Amygdala (tissue), 56 donors: ENCODE data around the gene COMMD7.
"Not testable (repeated sequence)": the region's sequence is repeated elsewhere in the genome, so short reads cannot be mapped to it uniquely, and the experiment has no call there.

Source experiments
- DNase-seq, 56 donors: peaks; one replicate each; lab custom pipeline; 2025; lab: John Stamatoyannopoulos, UW

COMMD7 gene

DNA sequence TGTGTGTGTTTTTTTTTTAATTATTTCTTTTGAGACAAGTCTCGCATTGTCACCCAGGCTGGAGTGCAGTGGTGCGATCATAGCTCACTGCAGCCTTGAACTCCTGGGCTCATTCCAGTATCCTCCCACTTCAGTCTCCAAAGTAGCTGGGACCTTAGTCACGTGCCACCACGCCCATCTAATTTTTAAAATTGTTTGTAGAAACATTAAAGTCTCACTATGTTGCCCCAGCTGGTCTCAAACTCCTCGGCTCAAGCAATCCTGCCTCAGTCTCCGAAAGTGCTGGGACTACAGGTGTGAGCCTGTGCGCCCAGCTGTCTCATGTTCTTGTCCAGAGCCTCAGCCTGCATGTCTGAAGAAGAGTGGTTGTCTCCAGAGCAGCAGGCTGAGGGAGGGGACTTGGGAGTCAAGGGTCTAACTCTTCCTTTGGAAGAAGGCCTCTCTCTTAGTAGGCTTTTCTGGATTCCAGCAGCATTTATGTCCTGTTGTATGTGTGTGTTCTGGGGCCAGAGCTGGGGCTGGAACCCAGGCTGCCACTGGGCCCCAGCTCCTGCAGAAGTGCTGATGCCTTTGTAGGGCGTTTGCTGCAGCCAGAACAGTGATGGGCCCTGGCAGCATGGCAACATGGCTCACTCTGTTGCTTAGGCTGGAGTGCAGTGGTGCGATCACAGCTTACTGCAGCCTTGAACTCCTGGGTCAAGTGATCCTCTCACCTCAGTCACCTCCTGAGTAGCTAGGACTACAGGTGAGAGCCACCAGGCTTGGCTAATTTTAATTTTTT, 24.3 kb upstream of the COMMD7 start:
- DNase-seq = no peak

DNA sequence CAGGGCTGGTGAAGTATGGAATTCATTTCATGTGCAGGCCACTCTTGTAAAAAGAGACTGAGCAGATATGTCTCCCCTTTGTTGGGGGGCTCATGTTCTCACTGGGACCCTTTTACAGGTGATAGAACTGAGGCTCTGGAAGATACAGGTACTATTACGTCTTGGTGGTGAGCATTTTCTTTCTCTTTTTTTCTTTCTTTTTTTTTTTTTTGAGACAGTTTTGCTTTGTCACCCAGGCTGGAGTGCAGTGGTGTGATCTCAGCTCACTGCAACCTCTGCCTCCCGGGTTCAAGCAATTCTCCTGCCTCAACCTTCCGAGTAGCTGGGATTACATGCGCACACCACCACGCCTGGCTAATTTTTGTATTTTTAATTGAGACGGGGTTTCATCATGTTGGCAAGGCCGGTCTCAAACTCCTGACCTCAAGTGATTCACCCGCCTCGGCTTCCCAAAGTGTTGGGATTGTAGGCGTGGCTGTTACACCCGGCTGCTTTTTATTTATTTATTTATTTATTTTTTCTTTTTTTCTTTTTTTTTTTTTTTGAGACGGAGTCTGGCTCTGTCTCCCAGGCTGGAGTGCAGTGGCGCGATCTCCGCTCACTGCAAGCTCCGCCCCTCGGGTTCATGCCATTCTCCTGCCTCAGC, 22.1 kb upstream of the COMMD7 start:
- DNase-seq = not testable (repeated sequence)

DNA sequence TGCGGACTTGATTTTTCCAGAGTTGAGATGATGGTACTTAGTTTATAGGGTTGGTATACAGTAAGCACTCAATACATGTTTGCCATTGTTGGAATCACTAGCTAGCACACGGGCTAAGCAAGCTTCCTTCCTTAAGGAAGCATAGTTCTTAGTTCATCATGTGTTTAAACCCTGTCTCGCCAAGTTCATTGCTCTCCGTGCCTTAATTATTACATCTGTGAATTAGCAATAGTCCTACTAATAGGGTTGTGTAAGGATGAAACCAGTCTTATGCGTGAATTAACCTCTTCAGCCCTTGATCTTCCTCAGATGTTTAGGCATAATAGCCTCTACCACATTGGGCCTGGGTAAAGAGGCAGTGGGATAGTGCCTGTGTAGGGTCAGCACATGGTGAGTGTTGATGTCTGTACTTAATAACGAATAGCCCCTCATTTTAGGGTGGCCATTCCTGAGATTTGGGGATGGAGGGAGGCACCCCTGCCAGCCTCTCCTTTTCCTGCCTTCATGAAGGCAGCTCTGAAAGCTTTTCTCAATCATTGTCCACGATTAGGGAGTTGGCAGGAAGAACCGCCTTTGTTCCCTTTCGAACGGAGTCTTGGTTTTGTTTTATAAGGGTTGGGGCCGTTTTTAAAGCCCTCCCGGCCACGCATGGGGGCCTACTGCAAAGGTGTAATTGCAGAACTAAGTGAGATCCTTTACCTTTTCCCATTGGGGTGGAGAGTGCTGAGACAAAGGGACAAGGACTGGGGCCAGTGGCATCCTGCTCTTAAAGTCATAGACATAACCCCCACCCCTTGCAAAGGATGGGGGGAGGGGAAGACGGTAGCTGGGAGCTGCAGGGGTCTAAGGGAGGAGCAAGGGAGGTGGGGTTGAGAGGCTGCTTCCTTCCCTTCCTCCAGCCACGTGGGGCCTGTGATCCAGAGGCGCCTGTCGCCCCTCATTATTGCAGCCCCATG, 21.0 kb upstream of the COMMD7 start:
- DNase-seq = no peak

DNA sequence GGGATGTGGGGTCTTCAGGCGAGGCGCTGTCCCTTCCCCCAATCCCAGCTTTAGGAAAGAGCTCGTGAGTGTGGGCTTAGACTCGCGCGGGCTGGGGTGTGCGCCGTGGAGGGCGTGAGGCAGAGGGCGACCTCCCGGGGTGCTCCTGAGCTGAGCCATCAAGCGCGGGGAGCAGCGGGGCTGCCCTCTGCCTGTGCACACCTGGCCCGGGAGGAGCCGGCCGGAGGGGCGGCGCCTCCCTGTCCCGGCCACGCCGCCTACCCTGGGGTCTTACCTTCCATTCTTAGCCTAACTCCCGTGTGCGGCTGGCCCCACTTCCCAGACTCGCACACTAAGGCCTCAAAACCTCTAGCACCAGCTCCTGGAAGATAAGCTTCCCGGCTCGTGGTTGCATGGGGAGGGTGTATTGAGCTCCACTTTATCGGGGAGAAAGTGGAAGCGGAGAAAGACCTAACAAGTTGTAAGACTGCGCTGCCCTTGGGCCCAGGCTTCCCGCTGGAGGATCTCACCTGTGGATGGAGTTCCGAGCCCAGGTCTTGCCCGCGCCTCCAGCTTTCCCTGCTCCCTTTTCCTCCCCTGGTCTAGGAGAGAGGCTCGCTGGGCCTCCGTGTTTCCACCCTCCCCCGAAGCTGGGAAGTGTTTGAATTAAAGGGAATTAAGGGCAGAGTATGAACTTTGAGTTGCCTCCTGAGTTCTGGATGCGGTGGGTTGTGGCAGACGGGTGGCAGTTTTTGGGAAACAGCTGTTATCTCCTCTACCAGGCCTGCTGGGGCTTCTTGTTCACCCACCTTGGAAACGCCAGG, 20.1 kb upstream of the COMMD7 start:
- no peak for DNase-seq

DNA sequence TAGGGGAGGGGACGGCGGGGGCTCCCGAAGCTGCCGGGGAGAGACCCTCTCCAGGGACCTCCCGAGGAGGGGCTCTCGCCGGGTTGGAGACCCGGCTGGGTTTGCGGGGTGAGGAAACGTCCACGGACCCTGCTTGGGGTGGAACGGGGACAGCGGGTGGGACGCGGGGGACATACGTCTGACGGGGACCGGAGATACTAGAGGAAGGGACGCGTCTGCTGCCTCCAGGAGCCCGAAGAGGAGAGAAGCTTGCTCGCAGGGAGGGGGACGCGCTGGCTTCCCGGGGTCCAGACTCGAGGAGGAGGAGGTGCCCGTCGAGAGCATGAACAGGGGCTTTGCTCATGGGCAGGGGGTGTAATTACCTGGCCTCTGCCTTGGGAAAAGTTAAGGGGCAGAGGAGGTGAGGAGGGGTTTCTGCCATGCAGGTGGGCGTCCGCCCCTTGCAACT, 19.5 kb upstream of the COMMD7 start:
- peak in 2 of 56 donors; percentile 10 to 48 for DNase-seq

DNA sequence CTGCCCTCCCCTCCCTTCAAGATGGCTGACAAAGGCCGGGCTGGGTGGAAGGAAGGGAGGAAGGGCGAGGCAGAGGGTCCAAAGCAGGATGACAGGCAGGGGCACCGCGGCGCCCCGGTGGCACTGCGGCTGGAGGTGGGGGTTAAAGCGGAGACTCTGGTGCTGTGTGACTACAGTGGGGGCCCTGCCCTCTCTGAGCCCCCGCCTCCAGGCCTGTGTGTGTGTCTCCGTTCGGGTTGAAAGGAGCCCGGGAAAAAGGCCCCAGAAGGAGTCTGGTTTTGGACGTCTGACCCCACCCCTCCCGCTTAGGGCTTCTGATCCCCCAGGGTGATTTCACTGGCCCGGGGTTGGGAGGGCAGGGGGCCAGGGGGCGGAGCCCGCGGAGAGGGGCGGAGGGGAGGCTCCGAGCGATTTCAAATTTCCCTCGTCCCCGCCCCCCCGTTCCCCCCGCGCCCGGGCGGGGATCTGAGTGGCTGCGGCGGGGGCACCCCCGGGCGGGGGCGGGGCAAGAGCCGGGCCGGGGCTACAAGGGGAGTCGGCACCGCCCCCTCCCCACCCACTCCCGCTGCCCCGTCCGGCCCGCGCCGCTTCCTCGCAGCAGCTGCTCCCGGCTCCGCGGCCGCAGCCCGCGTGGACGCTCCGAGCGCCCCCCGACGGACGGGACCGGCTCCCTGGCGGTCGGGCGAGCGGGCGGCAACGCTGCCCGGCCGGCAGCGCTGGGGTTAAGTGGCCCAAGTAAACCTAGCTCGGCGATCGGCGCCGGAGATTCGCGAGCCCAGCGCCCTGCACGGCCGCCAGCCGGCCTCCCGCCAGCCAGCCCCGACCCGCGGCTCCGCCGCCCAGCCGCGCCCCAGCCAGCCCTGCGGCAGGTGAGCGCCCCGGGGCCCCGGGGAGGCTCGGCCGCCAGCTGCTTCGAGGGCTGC, 18.8 kb upstream of the COMMD7 start, which contains the start of gene DNMT3B:
DNMT3B (plus strand) TSS at position 555 of the 923 bp plus-strand sequence. CDS start 17,939 bp downstream, outside the sequence.
- DNase-seq = peak in 49 of 56 donors; percentile 9 to 82 (median 62)

DNA sequence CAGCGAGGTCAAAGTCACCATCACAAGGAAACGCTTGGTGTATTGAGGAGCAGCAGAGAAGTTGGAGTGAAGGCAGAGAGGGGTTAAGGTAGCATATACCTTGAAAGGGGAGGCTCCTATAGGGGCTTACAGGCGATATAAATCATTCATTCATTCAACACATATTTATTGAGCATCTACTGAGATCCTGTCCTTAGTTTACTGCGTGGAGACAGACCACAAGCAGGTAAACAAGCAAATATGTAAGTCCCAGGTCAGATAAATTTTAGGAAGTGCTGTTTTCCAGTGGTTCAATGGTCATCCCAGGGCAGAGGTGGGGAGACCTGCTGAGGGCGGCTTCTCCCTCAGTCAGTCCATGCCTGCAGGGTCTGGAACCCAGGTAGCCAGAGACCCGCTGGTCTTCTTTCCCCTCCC, 18.2 kb upstream of the COMMD7 start:
- DNase-seq = no peak

DNA sequence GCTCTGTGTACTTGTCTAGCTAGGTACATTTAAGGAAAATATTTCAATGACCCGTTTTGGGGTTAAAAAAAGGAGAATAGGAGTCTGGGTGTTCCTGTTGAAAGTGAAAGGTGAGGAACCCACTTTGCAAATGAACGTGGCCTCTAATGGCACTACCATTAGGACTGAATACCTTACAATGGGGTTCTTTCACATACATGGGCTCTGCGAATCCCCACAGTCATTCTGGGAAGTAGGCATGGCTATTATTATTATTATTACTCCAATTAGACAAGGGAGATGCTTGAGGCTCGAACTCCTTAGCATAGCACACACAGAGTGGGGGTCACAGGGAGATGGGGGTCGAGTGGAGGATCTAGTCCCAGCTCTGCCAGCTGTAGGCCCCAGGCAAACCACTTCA, 12.9 kb upstream of the COMMD7 start:
- DNase-seq = no peak

DNA sequence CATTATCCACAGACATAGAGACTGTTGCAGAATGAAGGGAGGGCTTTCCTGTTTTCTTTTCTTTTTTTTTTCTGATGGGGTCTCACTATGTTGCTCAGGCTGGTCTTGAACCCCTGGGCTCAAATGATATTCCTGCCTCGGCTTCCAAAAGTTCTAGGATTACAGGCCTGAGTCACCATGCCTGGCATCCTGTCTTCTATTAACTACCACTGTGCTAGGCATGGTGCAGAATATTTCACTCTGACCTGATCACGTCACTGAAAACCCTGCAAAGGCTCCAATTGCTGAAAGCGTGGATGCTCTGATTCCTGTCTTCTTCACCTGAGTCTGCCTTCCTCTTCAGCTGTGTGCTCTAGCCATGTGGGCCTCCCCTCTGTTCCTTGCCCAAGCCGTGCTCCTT, 10.5 kb upstream of the COMMD7 start:
- no peak for DNase-seq

DNA sequence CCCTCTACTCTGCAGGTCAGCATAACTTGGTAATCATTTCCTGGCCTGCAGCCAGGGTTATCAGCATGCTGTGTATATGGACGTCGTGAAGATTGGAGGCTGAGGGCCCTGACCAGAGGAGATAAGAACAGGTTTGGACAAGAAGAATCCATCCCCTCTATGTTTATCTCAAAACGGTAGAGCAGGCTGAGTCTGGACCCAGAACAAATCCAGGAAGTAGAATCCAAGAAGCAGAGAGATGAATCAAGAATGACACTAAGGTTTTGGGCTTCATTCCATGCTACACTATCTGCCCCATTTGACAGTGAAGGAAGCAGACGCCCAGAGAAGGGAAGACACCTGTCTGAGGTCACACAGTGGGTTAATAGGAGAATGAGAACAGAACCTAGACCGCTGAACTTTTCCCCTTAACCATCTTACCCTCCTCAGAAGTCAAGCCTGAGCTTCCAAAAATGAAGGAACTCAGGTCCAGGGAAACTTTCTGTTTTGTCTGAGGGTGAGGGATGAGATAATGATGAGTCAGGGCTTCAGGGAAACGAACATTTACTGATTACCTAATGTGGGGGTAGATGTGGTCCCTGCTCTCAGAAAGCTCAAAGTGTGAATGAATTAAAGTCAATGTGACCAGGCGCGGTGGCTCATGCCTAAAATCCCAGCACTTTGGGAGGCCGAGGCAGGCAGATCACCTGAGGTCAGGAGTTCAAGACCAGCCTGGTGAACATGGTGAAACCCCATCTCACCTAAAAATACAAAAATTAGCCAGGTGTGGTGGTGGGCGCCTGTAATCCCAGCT, 9.4 kb upstream of the COMMD7 start:
- DNase-seq = no peak

DNA sequence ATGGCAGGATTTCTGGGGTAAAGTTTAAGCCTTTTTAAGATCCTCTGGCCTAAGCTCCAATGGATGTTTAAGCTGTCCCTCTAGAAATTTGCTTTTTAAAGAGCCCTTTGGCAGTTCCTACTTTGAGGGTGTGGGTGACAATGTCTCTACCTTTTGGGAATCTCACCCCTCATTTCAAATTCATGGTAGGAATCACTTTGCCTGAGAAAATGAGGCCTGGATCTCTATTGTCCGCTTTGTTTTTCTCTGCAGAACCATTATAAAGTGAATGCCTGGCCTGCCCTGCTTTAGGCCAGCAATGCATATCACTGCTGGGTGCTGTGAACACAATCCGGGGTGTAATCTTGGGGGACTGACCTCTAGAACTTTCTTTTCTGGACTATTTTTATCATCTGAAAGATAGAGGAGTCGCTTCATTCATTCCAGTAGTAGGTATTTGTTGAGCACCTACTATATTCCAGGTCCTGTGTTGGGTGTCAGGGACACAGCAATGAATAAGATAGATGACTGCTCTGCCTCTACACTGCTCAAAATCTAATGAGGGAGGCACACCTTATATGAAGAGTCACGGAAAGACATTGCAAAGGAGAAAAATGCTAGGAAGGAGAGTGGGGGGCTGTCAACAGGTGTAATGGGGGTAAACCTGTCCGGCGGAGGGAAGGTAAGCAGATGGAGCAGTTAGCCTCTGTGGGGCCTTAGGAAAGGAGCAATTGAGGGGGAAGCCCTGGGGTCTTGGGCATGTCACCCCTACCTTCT, 8.6 kb upstream of the COMMD7 start:
- no peak for DNase-seq

DNA sequence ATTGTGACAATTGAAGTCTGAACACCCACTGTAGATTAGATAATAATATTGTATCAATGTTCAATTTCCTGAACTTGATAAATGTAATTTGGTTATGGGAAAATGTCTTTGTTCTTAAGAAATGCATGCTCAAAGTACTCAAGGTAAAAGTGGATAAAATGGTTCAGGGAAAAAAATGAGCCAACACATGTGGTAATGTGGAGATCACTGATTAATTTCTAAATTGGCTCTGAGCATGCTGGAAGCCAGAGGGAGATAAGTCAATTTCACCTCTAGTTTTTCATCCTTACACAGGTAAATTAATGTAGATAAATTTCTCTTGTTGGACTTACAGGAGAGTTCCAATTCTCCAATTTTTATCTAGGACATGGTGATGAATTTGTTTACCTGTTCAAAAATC, 8.0 kb upstream of the COMMD7 start:
- no peak for DNase-seq

DNA sequence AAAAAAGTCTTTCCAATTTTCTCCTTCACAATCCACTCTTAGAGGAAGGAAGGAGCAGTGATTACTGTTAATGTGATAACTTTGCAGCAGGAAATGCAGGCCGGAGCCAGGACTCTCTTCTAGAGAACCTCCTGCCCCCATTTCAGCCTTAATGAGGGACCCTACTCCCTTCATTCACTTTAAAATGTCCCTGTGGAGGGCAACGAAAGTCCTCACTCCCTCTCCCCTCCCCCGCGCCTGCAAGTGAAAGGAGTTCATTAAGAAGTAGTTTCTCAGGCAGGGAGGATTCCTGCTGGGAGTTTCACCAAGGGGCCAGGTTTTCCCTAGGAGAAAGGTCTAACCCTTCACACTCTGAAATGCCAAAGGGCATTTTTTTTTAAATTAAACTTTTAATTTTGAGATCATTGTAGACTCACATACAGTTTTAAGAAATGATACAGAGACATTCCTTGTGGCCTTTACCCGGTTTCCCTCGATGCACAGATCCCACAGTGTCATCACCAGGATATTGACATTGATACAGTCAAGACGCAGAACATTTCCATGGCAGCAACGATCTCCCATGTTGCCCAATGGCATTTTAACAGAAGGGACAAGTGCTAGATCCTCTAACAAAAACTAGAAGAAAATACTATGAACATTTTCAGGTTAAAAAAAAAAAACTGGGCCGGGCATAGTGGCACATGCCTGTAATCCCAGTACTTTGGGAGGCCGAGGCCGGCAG, 6.8 kb upstream of the COMMD7 start:
- DNase-seq = no peak

DNA sequence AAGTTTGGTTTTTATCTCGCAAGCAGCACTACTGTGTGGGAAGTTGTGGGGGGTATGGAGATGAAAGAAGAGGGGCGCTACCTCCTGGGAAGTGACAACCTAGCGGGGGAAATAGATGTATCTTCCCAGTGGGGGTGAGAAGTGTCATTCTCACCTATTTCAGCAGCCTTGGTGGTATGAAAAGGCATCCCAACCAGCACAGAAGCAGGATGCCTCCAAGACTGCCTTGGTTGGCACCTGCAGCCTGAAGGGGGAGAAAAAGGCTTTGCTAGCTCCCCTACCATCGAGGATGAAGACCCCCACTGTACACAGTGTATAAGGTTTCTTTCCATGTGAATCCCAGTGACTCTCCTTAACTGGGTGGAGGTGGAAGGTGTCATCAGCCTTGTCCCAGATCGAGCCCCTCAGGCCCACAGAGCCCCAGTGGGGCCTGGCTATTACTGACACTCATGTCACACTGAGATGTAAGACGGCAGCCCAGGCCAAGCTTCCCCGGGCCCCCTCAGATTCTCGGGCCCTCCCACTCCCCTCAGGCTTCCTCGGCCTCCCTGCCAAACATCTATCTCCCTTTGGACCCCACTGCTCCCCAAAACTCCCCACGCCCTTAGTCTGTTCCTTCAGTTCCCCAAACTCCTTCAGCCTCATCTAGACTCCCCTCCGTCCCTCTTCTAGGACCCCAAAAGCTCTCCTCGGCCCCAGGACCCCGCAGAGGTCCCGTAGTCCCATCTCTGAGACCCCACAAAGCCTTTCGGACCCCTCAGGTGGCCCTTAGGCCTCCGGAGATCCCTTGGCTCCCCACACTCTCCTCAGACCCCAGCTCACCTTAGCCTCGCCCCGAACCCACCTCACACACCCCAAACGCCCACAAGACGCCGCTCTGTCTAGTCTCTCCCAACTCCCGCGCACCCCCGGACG, 688 bp downstream of the COMMD7 start:
- peak in 8 of 56 donors; percentile 7 to 26 (median 10) for DNase-seq

DNA sequence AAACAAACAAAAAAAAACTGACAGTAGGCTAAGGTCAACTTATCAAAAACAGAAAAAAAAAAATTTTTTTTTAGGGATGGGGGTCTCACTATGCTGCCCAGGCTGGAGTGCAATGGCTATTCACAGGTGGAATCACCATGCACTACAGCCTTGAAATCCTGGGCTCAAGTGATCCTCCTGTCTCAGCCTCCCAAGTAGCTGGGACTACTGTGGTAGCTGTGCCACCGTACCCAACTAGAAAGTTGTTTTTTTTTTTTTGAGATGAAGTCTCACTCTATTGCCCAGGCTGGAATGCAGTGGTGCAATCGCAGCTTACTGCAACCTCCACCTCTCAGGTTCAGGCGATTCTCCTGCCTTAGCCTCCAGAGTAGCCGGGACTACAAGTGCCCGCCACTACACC, 2.1 kb downstream of the COMMD7 start:
- DNase-seq = no peak
